OCI-LY7 (cell line): ENCODE measurements around the gene SFRP5. TPM values are rescaled to one million over a fixed set of nuclear protein-coding genes. Genes with fewer than 3 reads are reported as not detected.

Experiments used
- BruUV-seq: library from RNA; stranded (reverse); fragments of 400-500 nt; replicated peaks from 2 replicates; lab custom pipeline; 2021; lab: Mats Ljungman, UMichigan
- CTCF ChIA-PET: fragments of 300-600 bp; sonication (Branson Sonifier 250); formaldehyde crosslinking; loops from one replicate; lab custom pipeline; 2022; ENCODE audit warnings: antibody characterized with exemption; ENCODE audit not compliant: unreplicated experiment; lab: Charles Lee
- POLR2A ChIA-PET: fragments of 300-600 bp; sonication (Branson Sonifier 250); formaldehyde crosslinking; loops from one replicate; lab custom pipeline; 2022; ENCODE audit warnings: antibody characterized with exemption; lab: Charles Lee
- DNase-seq: peaks from one replicate; pipeline ENCODE4 v3.0.0-alpha.2; 2015; ENCODE audit warnings: low spot score
- H2AFZ ChIP-seq: fragments of 200-600 bp; sonication (generic), shearing (Covaris generic); 2 replicates; pipeline ENCODE4 v1.6.1; 2014; ENCODE audit warnings: mild to moderate bottlenecking, antibody characterized with exemption, low read length, moderate library complexity
- H3K27ac ChIP-seq: fragments of 200-600 bp; sonication (generic); 2 replicates; pipeline ENCODE4 v1.5.1; 2014; ENCODE audit warnings: mixed run types, low read depth, mild to moderate bottlenecking, moderate library complexity, low read length, inconsistent platforms; ENCODE audit not compliant: poor library complexity, severe bottlenecking
- H3K36me3 ChIP-seq: fragments of 200-600 bp; sonication (generic); 2 replicates; pipeline ENCODE4 v1.6.1; 2014; ENCODE audit warnings: mild to moderate bottlenecking, antibody characterized with exemption, low read length, moderate library complexity, mixed read lengths; ENCODE audit not compliant: insufficient read depth
- H3K4me1 ChIP-seq: fragments of 200-600 bp; sonication (generic); 2 replicates; pipeline ENCODE4 v1.5.1; 2014; ENCODE audit warnings: mild to moderate bottlenecking, low read length; ENCODE audit not compliant: insufficient read depth, poor library complexity, severe bottlenecking
- H3K4me2 ChIP-seq: fragments of 200-600 bp; sonication (generic); 2 replicates; pipeline ENCODE4 v1.6.1; 2014; ENCODE audit warnings: mild to moderate bottlenecking, low read length
- H3K4me3 ChIP-seq: fragments of 200-600 bp; sonication (generic); 2 replicates; pipeline ENCODE4 v1.5.1; 2014; ENCODE audit warnings: mild to moderate bottlenecking, low read depth, low read length; ENCODE audit not compliant: poor library complexity, severe bottlenecking
- H3K79me2 ChIP-seq: fragments of 200-600 bp; sonication (generic); 2 replicates; pipeline ENCODE4 v1.6.1; 2016; ENCODE audit warnings: low read depth, mild to moderate bottlenecking, low read length, moderate library complexity, mixed read lengths; ENCODE audit not compliant: insufficient read depth
- H3K9me2 ChIP-seq: fragments of 200-600 bp; sonication (generic); 2 replicates; pipeline ENCODE4 v1.6.1; 2016; ENCODE audit warnings: mild to moderate bottlenecking, low read length, mixed read lengths; ENCODE audit not compliant: insufficient read depth
- H3K9me3 ChIP-seq: fragments of 200-600 bp; sonication (generic); 2 replicates; pipeline ENCODE4 v1.6.1; 2014; ENCODE audit warnings: mild to moderate bottlenecking, mixed run types, low read length, mixed read lengths
- H4K20me1 ChIP-seq: fragments of 200-600 bp; sonication (generic); 2 replicates; pipeline ENCODE4 v1.6.1; 2014; ENCODE audit warnings: mild to moderate bottlenecking, antibody characterized with exemption, low read length, moderate library complexity, mixed read lengths; ENCODE audit not compliant: insufficient read depth
- CTCF ChIP-seq: fragments of 200-600 bp; sonication (generic); conservative IDR thresholded peaks from 2 replicates; pipeline ENCODE4 v1.5.1; 2014; ENCODE audit warnings: mild to moderate bottlenecking, antibody characterized with exemption, low read length, moderate library complexity, mixed read lengths
- EZH2phosphoT487 ChIP-seq: fragments of 200-600 bp; sonication (generic); IDR thresholded peaks from 2 replicates; pipeline ENCODE4 v1.6.1; 2018; ENCODE audit warnings: low read depth, borderline replicate concordance, mild to moderate bottlenecking, mixed run types, antibody characterized with exemption, low read length, moderate library complexity, mixed read lengths
- intact Hi-C: fragments of 100-400 bp; cut with micrococcal nuclease; formaldehyde crosslinking; loops from one replicate; pipeline ENCODE4 v1.10.0; 2022; ENCODE audit not compliant: unreplicated experiment
- total RNA-seq, 2 experiments: library from RNA; depleted of rRNA in 1 of 2; stranded (reverse); fragments of >200 nt in 1 of 2; shearing (Covaris generic) in 1 of 2; gene quantifications; 2 replicates each; pipeline ENCODE4 v1.2.3, GENCODE V29; 2014 to 2022

SFRP5 gene
- total RNA-seq, 2 experiments from 2014 or later = not detected

DNA sequence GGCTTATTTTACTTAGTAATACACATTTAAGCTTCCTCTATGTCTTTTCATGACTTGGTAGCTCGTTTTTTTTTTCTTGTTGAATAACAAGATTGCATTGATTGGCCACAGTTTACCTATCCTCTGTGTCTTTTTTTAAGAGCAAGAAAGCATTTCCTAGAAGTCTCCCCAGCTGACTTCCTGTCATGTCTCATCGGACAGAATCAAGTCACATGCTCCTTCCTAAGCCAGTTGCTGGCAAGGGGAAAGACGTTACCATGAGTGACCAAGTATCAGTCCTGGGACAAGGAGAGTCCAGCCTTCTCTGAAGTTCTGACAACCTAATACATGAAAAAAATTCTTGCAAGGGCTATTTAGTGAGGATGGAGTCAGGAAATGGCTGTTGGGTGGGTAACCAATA is 24.9 kb upstream of the SFRP5 start:
- H3K27ac ChIP-seq = no peak overlapping the region
- H3K9me3 ChIP-seq = peaks cover 11% of the 10 kb centered on the region; the same call in 1 of the 2 replicates
- intact Hi-C loops = no loop called here
- BruUV-seq = no TSS peak
- H3K4me1 ChIP-seq = no peaks in the 10 kb centered on the region
- DNase-seq = no peak
- H3K4me2 ChIP-seq = no peak overlapping the region
- H3K36me3 ChIP-seq = no peaks in the 10 kb centered on the region
- no peak overlapping the region for H3K4me3 ChIP-seq
- POLR2A ChIA-PET = no interaction called here
- no peak overlapping the region for H2AFZ ChIP-seq
- CTCF ChIA-PET = no interaction called here
- no peaks in the 10 kb centered on the region for H3K79me2 ChIP-seq
- no peaks in the 10 kb centered on the region for H4K20me1 ChIP-seq
- H3K9me2 ChIP-seq = no peaks in the 10 kb centered on the region
- TF ChIP-seq EZH2phosphoT487 = no peak
- TF ChIP-seq CTCF = no peak

DNA sequence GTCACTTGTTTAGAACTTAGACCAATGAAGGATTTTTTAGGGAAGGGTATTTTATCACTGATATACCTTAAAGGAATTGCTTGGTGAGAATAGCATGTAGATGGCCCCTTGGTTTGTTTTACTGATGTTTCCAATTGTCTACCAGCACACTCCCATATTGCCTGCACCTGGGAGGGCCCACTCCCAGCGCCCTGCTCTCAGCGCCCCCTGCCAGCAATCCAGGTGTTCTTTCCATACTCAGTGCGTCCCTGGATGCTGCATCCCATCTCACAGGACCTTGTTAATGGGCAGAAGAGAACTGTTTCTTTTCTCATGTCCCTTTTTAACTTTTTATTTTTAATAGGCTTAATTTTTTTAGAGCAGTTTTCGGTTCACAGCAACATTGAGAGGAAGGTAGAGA is 24.1 kb upstream of the SFRP5 start:
- ChIA-PET POLR2A (no interaction called here), CTCF (no interaction called here)
- Histone ChIP-seq H2AFZ (no peak overlapping the region), H3K4me3 (no peak overlapping the region), H3K27ac (no peak overlapping the region), H3K4me1 (no peaks in the 10 kb centered on the region), H3K9me3 (peaks cover 11% of the 10 kb centered on the region; the same call in 1 of the 2 replicates), H3K4me2 (no peak overlapping the region), H3K9me2 (no peaks in the 10 kb centered on the region), H4K20me1 (no peaks in the 10 kb centered on the region), H3K79me2 (no peaks in the 10 kb centered on the region), H3K36me3 (no peaks in the 10 kb centered on the region)
- BruUV-seq = no TSS peak
- intact Hi-C loops = no loop called here
- no peak for DNase-seq
- TF ChIP-seq CTCF (no peak), EZH2phosphoT487 (no peak)

DNA sequence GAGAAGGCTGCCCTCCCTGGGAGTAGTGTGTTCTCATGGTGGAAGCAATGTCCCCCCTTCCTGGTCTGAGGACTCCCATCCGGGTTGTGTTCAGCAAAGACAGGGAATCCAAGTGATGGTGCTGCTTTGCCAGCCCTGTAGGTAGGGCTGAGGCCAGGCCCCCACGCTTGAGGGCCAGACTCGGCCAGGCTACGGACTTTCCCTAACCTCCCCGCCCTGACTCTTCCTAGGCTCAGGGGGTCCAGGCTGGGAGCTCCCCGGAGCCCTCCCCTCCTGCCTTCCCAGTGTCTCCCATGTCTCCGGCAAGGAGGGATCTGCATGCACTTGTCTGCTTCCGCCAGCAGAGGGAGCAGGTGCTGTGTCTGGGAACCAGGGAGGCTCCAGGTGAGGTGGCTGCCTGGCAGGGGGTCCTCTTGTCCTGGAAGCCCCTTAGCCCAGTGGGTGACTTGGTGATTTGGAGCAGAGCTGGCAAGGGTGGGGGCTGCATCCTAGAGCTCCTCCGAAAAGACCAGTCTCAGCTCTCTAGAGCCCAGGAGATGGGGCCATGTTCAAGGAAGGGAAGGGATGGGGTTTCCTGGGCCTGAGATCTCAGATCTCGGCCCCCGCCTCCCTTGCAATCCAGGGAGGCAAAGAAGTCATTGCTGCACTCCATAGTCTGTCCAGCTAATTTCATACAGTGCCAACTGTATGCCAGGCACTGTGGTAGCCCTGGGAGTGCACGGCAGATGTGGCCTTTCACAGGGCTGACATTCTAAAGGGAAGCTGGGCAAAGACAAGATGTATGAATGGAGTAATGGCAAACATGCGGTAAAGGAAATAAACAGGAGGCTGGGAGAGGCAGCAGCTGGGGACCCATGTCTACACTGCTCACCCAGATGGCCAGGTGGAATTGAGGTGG is 20.3 kb upstream of the SFRP5 start:
- H3K79me2 ChIP-seq = no peaks in the 10 kb centered on the region
- DNase-seq = peak; percentile 65
- H2AFZ ChIP-seq = no peak overlapping the region
- peak; percentile 89 for TF ChIP-seq CTCF
- no peak for TF ChIP-seq EZH2phosphoT487
- CTCF ChIA-PET = interaction anchor here (1.0 kb wide), 1 partner anchor 68 kb away, joined by 3 read pairs; no protein-coding TSS in a partner anchor
- H3K4me3 ChIP-seq = no peak overlapping the region
- H3K4me2 ChIP-seq = no peak overlapping the region
- intact Hi-C loops = loop anchor here (1.0 kb wide), 1 partner anchor 77 kb away; no protein-coding TSS in a partner anchor
- no peaks in the 10 kb centered on the region for H3K4me1 ChIP-seq
- no peaks in the 10 kb centered on the region for H3K36me3 ChIP-seq
- H4K20me1 ChIP-seq = no peaks in the 10 kb centered on the region
- BruUV-seq = no TSS peak
- POLR2A ChIA-PET = no interaction called here
- no peaks in the 10 kb centered on the region for H3K9me3 ChIP-seq
- no peaks in the 10 kb centered on the region for H3K9me2 ChIP-seq
- H3K27ac ChIP-seq = no peak overlapping the region
